Endodermal cell (in vitro differentiated cells): ENCODE results near the gene FARSB. TPM values are rescaled to one million over a fixed set of nuclear protein-coding genes. Genes with fewer than 3 reads are reported as not detected.
A peak's percentile ranks its signal among the peaks of the same experiment; 100 is the strongest.

Source experiments
- DNase-seq: peaks from one replicate; pipeline ENCODE4 v3.0.0-alpha.2; 2017
- H3K27ac ChIP-seq: 2 replicates; pipeline ENCODE4 v1.5.1; 2013; ENCODE audit warnings: mild to moderate bottlenecking, low read depth, low read length, moderate library complexity
- H3K27me3 ChIP-seq: 2 replicates; pipeline ENCODE4 v1.6.1; 2013; ENCODE audit warnings: mild to moderate bottlenecking, low read length, moderate library complexity; ENCODE audit not compliant: insufficient read depth, control insufficient read depth, poor library complexity, severe bottlenecking
- H3K36me3 ChIP-seq: 2 replicates; pipeline ENCODE4 v1.7.0; 2013; ENCODE audit warnings: mild to moderate bottlenecking, low read length, moderate library complexity; ENCODE audit not compliant: control insufficient read depth, insufficient read depth
- H3K4me1 ChIP-seq: one replicate; pipeline ENCODE4 v1.7.0; 2013; ENCODE audit warnings: low read length; ENCODE audit not compliant: control insufficient read depth, insufficient read depth
- H3K4me3 ChIP-seq: 2 replicates; pipeline ENCODE4 v1.5.1; 2013; ENCODE audit warnings: mild to moderate bottlenecking, low read length, moderate library complexity
- H3K9ac ChIP-seq: 2 replicates; pipeline ENCODE4 v1.6.1; 2013; ENCODE audit warnings: mild to moderate bottlenecking, low read length, moderate library complexity; ENCODE audit not compliant: poor library complexity, severe bottlenecking; ENCODE audit errors: extremely low read depth
- H3K9me3 ChIP-seq: 2 replicates; pipeline ENCODE4 v1.6.1; 2013; ENCODE audit warnings: mild to moderate bottlenecking, low read length, moderate library complexity; ENCODE audit not compliant: control insufficient read depth
- H3K27ac Mint-ChIP-seq: 2 replicates; pipeline ENCODE4 v1.8.0; 2020; ENCODE audit warnings: mixed read lengths
- H3K27me3 Mint-ChIP-seq: 2 replicates; pipeline ENCODE4 v1.8.0; 2021; ENCODE audit warnings: mild to moderate bottlenecking, mixed read lengths; ENCODE audit not compliant: insufficient read depth
- H3K36me3 Mint-ChIP-seq: 2 replicates; pipeline ENCODE4 v1.8.0; 2020; ENCODE audit warnings: low read depth, mixed read lengths
- H3K4me1 Mint-ChIP-seq: 2 replicates; pipeline ENCODE4 v1.8.0; 2020; ENCODE audit warnings: mixed read lengths
- H3K4me3 Mint-ChIP-seq: 2 replicates; pipeline ENCODE4 v1.8.0; 2020; ENCODE audit warnings: mild to moderate bottlenecking, moderate library complexity, mixed read lengths
- H3K9me3 Mint-ChIP-seq: 2 replicates; pipeline ENCODE4 v1.8.0; 2020; ENCODE audit warnings: mild to moderate bottlenecking, mixed read lengths
- WGBS, 2 experiments: methylation state at CpG; one replicate each; pipeline versions ENCODE4 v1.1.5 to v1.1.7; 2013; ENCODE audit warnings: missing lambda C conversion rate in 2 of 2, mixed read lengths in 1 of 2; ENCODE audit not compliant: insufficient coverage in 1 of 2, insufficient read length in 1 of 2; 5-methylcytosine and 5-hydroxymethylcytosine counted together
- total RNA-seq, 2 donors: library from RNA; stranded (reverse); fragmentation: NEBNext Ultra II Directional in 1 of 2; extraction: Animal tissue kit (Norgen Biotek cat#: 25700) in 1 of 2; gene quantifications; 2 replicates in 1 of 2; 3 replicates in 1 of 2; pipeline ENCODE4 v1.2.1, GENCODE V29; 2021
- TF ChIP-seq, protein P1 (sequence below): fragments of 200-600 bp; sonication (generic); conservative IDR thresholded peaks from 2 replicates; pipeline ENCODE4 v1.5.0; 2021; ENCODE audit warnings: antibody characterized with exemption, mild to moderate bottlenecking

The FARSB gene
- total RNA-seq, 2 donors from 2014 or later = 15.9 to 18.3 TPM

GRCh38 chr2:222672068-222672401 is 16.1 kb upstream of the FARSB start:
- no peak overlapping the region for H3K9ac ChIP-seq
- Mint-ChIP-seq H3K9me3 (no peaks in the 10 kb centered on the region), H3K27me3 (peaks cover 59% of the 10 kb centered on the region), H3K4me3 (peak overlapping the region; percentile 59), H3K27ac (no peak overlapping the region), H3K36me3 (no peaks in the 10 kb centered on the region), H3K4me1 (peaks cover 10% of the 10 kb centered on the region)
- TF ChIP-seq, protein P1, sequence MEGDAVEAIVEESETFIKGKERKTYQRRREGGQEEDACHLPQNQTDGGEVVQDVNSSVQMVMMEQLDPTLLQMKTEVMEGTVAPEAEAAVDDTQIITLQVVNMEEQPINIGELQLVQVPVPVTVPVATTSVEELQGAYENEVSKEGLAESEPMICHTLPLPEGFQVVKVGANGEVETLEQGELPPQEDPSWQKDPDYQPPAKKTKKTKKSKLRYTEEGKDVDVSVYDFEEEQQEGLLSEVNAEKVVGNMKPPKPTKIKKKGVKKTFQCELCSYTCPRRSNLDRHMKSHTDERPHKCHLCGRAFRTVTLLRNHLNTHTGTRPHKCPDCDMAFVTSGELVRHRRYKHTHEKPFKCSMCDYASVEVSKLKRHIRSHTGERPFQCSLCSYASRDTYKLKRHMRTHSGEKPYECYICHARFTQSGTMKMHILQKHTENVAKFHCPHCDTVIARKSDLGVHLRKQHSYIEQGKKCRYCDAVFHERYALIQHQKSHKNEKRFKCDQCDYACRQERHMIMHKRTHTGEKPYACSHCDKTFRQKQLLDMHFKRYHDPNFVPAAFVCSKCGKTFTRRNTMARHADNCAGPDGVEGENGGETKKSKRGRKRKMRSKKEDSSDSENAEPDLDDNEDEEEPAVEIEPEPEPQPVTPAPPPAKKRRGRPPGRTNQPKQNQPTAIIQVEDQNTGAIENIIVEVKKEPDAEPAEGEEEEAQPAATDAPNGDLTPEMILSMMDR = no peak
- no peak for DNase-seq
- peaks cover 27% of the 10 kb centered on the region for H3K27me3 ChIP-seq
- H3K36me3 ChIP-seq = no peaks in the 10 kb centered on the region
- H3K4me1 ChIP-seq = no peaks in the 10 kb centered on the region
- 37 to 46% methylated on average over 10 of the region's 10 CpGs for WGBS, 2 experiments
- H3K9me3 ChIP-seq = no peaks in the 10 kb centered on the region
- H3K27ac ChIP-seq = no peak overlapping the region
- H3K4me3 ChIP-seq = peak overlapping the region; percentile 75

GRCh38 chr2:222671259-222672067 is 15.6 kb upstream of the FARSB start, which contains the start of gene MOGAT1:
TSS of gene MOGAT1 (plus strand) at chr2:222671658. CDS start at chr2:222671786, 128 bp downstream.
- H3K4me3 ChIP-seq = peak within 1 kb of the TSS; percentile 75
- H3K27ac ChIP-seq = no peak within 1 kb of the TSS
- H3K27me3 ChIP-seq = peaks cover 27% of the 10 kb centered on the region
- 5 to 6% methylated on average over 27 to 66 of the region's 66 CpGs for WGBS, 2 experiments
- no peaks in the 10 kb centered on the region for H3K36me3 Mint-ChIP-seq
- H3K4me3 Mint-ChIP-seq = peak within 1 kb of the TSS; percentile 59
- H3K4me1 ChIP-seq = no peaks in the 10 kb centered on the region
- H3K36me3 ChIP-seq = no peaks in the 10 kb centered on the region
- TF ChIP-seq, protein P1 = peak; percentile 60
- H3K4me1 Mint-ChIP-seq = peaks cover 10% of the 10 kb centered on the region
- DNase-seq = peak; percentile 92
- no peak within 1 kb of the TSS for H3K27ac Mint-ChIP-seq
- H3K9me3 Mint-ChIP-seq = no peaks in the 10 kb centered on the region
- H3K27me3 Mint-ChIP-seq = peaks cover 63% of the 10 kb centered on the region
- H3K9me3 ChIP-seq = no peaks in the 10 kb centered on the region
- peak within 1 kb of the TSS; percentile 17 for H3K9ac ChIP-seq

- Histone ChIP-seq H3K36me3 (no peaks in the 10 kb centered on the region), H3K4me1 (no peaks in the 10 kb centered on the region), H3K9ac (no peak overlapping the region), H3K27me3 (peaks cover 27% of the 10 kb centered on the region), H3K4me3 (no peak overlapping the region), H3K27ac (no peak overlapping the region), H3K9me3 (no peaks in the 10 kb centered on the region)
- Mint-ChIP-seq H3K36me3 (no peaks in the 10 kb centered on the region), H3K4me1 (peaks cover 10% of the 10 kb centered on the region), H3K9me3 (no peaks in the 10 kb centered on the region), H3K4me3 (peak overlapping the region; percentile 59), H3K27ac (no peak overlapping the region), H3K27me3 (peaks cover 66% of the 10 kb centered on the region)
- WGBS, 2 experiments = 90 to 93% methylated on average over 4 to 9 of the region's 9 CpGs
- DNase-seq = no peak
- TF ChIP-seq, protein P1 = no peak
Measured at GRCh38 chr2:222670191-222671038, 14.5 kb upstream of the FARSB start.
